ENCODE measurements around the gene EXOC6.

Gene EXOC6

DNA sequence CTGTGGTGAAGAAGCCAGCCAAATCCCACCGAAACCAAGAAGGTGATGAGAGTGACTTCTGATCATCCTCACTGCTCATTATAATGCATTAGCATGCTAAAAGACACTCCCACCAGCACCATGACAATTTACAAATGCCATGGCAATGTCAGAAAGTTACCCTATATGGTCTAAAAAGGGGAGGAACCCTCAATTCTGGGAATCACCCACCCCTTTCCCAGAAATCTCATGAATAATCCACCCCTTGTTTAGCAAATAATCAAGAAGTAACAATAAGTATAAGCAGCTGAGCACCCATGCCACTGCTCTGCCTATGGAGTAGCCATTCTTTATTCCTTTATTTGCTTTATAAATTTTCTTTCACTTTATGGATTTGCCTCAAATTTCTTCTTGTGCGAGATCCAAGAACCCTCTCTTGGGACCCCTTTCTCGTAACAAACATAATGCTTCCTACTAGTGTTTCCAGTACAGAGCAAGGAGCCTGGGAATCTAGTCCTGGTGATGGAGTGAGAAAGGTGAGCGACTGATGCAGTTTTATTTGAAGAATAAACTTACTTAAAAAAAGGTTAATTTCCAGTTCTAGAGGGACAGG lies 18.4 kb upstream of the EXOC6 start:
- TF ChIP-seq GABPA (IDR thresholded peaks at IDR 0.05; ENCODE audit: low read depth) (no peak), SPI1 (IDR thresholded peaks at IDR 0.05; ENCODE audit: borderline replicate concordance, low read depth) (no peak), POLR2AphosphoS5 (IDR thresholded peaks at IDR 0.05; ENCODE audit: low read depth) (no peak)
- TF ChIP-seq, protein P1, sequence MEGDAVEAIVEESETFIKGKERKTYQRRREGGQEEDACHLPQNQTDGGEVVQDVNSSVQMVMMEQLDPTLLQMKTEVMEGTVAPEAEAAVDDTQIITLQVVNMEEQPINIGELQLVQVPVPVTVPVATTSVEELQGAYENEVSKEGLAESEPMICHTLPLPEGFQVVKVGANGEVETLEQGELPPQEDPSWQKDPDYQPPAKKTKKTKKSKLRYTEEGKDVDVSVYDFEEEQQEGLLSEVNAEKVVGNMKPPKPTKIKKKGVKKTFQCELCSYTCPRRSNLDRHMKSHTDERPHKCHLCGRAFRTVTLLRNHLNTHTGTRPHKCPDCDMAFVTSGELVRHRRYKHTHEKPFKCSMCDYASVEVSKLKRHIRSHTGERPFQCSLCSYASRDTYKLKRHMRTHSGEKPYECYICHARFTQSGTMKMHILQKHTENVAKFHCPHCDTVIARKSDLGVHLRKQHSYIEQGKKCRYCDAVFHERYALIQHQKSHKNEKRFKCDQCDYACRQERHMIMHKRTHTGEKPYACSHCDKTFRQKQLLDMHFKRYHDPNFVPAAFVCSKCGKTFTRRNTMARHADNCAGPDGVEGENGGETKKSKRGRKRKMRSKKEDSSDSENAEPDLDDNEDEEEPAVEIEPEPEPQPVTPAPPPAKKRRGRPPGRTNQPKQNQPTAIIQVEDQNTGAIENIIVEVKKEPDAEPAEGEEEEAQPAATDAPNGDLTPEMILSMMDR (IDR thresholded peaks at IDR 0.05; ENCODE audit: insufficient read depth, low read length): no peak
- TF ChIP-seq, protein P2, sequence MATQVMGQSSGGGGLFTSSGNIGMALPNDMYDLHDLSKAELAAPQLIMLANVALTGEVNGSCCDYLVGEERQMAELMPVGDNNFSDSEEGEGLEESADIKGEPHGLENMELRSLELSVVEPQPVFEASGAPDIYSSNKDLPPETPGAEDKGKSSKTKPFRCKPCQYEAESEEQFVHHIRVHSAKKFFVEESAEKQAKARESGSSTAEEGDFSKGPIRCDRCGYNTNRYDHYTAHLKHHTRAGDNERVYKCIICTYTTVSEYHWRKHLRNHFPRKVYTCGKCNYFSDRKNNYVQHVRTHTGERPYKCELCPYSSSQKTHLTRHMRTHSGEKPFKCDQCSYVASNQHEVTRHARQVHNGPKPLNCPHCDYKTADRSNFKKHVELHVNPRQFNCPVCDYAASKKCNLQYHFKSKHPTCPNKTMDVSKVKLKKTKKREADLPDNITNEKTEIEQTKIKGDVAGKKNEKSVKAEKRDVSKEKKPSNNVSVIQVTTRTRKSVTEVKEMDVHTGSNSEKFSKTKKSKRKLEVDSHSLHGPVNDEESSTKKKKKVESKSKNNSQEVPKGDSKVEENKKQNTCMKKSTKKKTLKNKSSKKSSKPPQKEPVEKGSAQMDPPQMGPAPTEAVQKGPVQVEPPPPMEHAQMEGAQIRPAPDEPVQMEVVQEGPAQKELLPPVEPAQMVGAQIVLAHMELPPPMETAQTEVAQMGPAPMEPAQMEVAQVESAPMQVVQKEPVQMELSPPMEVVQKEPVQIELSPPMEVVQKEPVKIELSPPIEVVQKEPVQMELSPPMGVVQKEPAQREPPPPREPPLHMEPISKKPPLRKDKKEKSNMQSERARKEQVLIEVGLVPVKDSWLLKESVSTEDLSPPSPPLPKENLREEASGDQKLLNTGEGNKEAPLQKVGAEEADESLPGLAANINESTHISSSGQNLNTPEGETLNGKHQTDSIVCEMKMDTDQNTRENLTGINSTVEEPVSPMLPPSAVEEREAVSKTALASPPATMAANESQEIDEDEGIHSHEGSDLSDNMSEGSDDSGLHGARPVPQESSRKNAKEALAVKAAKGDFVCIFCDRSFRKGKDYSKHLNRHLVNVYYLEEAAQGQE (IDR thresholded peaks at IDR 0.05; ENCODE audit: insufficient replicate concordance, low read depth): no peak
- DNase-seq (ENCODE audit: low read depth in 1 of 2, low spot score in 1 of 2): no peak
- H3K4me3 ChIP-seq (replicated peaks; ENCODE audit: insufficient read depth, low read length): no peak overlapping the region
- H3K27me3 ChIP-seq (ENCODE audit: insufficient read depth, poor library complexity, severe bottlenecking): no peaks in the 10 kb centered on the region
- H3K27ac ChIP-seq (replicated peaks): no peak overlapping the region

DNA sequence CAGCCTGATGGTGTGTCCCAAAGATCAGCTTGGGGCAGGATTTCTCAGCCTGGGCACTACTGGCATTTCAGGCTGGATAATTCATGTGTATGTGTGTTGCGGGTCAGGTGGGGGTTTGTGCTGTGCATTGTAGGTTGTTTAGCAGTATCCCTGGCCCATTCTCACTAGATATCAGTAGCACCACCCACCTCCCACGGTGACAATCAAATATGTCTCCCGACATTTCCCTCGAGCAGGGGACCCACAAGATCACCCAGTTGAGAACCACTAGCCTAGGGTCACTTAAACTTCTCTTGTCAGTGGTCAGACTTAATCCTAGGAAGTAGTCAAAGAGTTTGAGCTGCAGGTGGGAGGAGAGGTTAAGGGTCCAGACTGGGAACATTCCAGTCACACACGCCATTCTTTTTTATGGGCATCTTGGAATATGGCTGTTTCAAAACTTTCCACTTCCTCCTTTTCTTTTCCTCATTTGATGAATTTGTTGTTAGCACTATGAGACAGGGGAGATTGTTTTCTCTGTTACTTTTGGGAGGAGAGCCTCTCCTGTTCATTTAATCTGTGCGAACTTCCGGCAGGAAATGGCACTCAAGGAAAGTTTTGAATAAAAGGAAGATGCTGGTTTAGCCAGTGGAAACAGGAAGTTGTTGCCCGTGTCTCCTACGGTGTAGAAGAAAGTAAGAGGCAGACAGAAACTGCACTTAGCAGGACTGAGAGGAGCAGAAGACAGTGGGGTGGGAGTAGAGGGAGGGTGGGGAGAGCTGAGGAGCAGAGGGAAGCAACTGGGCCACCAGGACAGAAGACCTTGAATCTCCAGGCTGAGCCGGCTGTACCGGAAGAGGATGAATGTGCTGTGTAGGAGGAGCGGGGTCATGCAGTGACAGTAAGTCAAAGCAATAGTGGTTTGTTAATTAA lies 17.6 kb upstream of the EXOC6 start:
- peak overlapping the region; percentile 37 for H3K4me3 ChIP-seq (replicated peaks; ENCODE audit: insufficient read depth, low read length)
- peak overlapping the region; percentile 55 for H3K27ac ChIP-seq (replicated peaks)
- no peaks in the 10 kb centered on the region for H3K27me3 ChIP-seq (ENCODE audit: insufficient read depth, poor library complexity, severe bottlenecking)
- TF ChIP-seq, protein P2 (IDR thresholded peaks at IDR 0.05; ENCODE audit: insufficient replicate concordance, low read depth): no peak
- TF ChIP-seq SPI1 (IDR thresholded peaks at IDR 0.05; ENCODE audit: borderline replicate concordance, low read depth): peak; percentile 87
- TF ChIP-seq GABPA (IDR thresholded peaks at IDR 0.05; ENCODE audit: low read depth): peak; percentile 37; the same call in 1 of the 2 replicates
- TF ChIP-seq POLR2AphosphoS5 (IDR thresholded peaks at IDR 0.05; ENCODE audit: low read depth): no peak
- TF ChIP-seq, protein P1 (IDR thresholded peaks at IDR 0.05; ENCODE audit: insufficient read depth, low read length): no peak
- peak; percentile 44 to 69 for DNase-seq (ENCODE audit: low read depth in 1 of 2, low spot score in 1 of 2)

DNA sequence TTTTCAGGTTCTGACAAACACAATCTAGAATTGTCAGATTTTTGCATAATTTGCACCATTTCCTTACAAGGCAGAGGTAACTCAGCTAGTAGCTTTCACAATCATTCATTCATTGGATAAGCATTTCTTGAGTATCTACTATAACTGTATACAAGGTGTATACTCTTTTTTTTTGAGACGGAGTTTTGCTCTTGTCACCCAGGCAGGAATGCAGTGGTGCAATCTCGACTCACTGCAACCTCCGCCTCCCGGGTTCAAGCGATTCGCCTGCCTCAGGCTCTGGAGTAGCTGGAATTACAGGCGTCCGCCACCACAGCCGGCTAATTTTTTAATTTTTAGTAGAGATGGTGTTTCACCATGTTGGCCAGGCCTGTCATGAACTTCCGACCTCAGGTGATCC lies 16.2 kb upstream of the EXOC6 start:
- no peak for TF ChIP-seq SPI1 (IDR thresholded peaks at IDR 0.05; ENCODE audit: borderline replicate concordance, low read depth)
- no peak for TF ChIP-seq GABPA (IDR thresholded peaks at IDR 0.05; ENCODE audit: low read depth)
- TF ChIP-seq, protein P1 (IDR thresholded peaks at IDR 0.05; ENCODE audit: insufficient read depth, low read length): no peak
- DNase-seq (ENCODE audit: low read depth in 1 of 2, low spot score in 1 of 2): no peak
- Histone ChIP-seq H3K27me3 (ENCODE audit: insufficient read depth, poor library complexity, severe bottlenecking) (no peaks in the 10 kb centered on the region), H3K4me3 (replicated peaks; ENCODE audit: insufficient read depth, low read length) (no peak overlapping the region), H3K27ac (replicated peaks) (0 out of 2 replicates have a peak overlapping the region, but pooled peaks have one; percentile 55)

Data from HL-60 (cell line).